Measurements from ENCODE around the gene UBN2. TPM values are rescaled to one million over a fixed set of nuclear protein-coding genes. Genes with fewer than 3 reads are reported as not detected.

Gene UBN2
- total RNA-seq, 4 donors from 2014 or later, result 11.6 to 20.2 (median 13.8) TPM

- TF ChIP-seq CTCF (IDR thresholded peaks at IDR 0.05; ENCODE audit: low read depth), result no peak
These were observed 1.0 kb upstream of the UBN2 start for GRCh38 chr7:139230023-139230422.

- no peak for TF ChIP-seq CTCF (IDR thresholded peaks at IDR 0.05; ENCODE audit: low read depth)
These were observed 608 bp upstream of the UBN2 start for GRCh38 chr7:139230484-139230773.

- TF ChIP-seq CTCF (IDR thresholded peaks at IDR 0.05; ENCODE audit: low read depth), result no peak
These were observed 708 bp downstream of the UBN2 start for GRCh38 chr7:139231513-139232376.

- no peak for TF ChIP-seq CTCF (IDR thresholded peaks at IDR 0.05; ENCODE audit: low read depth)
These were observed 1.3 kb downstream of the UBN2 start for GRCh38 chr7:139232377-139232717.

GRCh38 chr7:139232904-139233303 lies 1.9 kb downstream of the UBN2 start:
- no peak for TF ChIP-seq CTCF (IDR thresholded peaks at IDR 0.05; ENCODE audit: low read depth)

GRCh38 chr7:139241258-139241657 lies 10.2 kb downstream of the UBN2 start:
- TF ChIP-seq CTCF (IDR thresholded peaks at IDR 0.05; ENCODE audit: low read depth), result no peak

- TF ChIP-seq CTCF (IDR thresholded peaks at IDR 0.05; ENCODE audit: low read depth), result no peak
These were observed 11.8 kb downstream of the UBN2 start for GRCh38 chr7:139242741-139243281.

Data from subcutaneous adipose tissue (tissue), 4 donors.